HEK293 (cell line): ENCODE measurements around the gene ADD2.

Experiments
- KLF16 ChIP-seq: fragments of 450-650 bp; formaldehyde crosslinking; IDR thresholded peaks from 2 replicates; pipeline ENCODE4 v1.5.1; 2017; ENCODE audit warnings: missing biosample characterization, missing genetic modification characterization
- SETDB1 ChIP-seq: IDR thresholded peaks from one replicate; pipeline ENCODE4 v1.6.1; 2017; ENCODE audit warnings: mild to moderate bottlenecking, low read length, moderate library complexity, mixed read lengths; ENCODE audit not compliant: insufficient read length
- ZNF548 ChIP-seq: fragments of 450-650 bp; formaldehyde crosslinking; IDR thresholded peaks from 2 replicates; pipeline ENCODE4 v1.5.1; 2016; ENCODE audit warnings: missing biosample characterization, missing genetic modification characterization
- ZNF571 ChIP-seq: fragments of 450-650 bp; formaldehyde crosslinking; IDR thresholded peaks from 2 replicates; pipeline ENCODE4 v1.5.0; 2017; ENCODE audit warnings: missing biosample characterization, missing genetic modification characterization
- TF ChIP-seq, protein P1 (sequence below): fragments of 450-650 bp; formaldehyde crosslinking; IDR thresholded peaks from 2 replicates; pipeline ENCODE4 v1.5.1; 2016; ENCODE audit warnings: missing biosample characterization, missing genetic modification characterization

DNA sequence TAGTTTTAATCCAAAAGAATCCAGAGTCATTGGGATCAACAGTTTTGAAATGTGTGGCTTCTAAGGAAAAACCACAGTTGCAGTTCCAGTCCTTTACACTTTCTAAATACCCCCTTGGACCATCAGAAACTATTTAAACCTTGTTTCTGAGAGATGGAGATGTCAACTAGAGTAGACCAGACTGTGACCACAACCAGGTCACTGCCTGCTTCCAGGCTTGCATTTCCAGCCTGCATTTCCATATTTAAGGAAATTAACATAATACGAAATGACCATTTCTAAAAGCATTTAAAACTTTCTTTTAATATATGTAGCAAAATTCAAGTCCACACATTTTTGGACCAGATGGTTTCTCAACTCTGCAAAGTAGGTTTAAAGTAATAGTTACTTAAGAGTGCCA is 38.4 kb downstream of the ADD2 start:
- TF ChIP-seq, protein P1, sequence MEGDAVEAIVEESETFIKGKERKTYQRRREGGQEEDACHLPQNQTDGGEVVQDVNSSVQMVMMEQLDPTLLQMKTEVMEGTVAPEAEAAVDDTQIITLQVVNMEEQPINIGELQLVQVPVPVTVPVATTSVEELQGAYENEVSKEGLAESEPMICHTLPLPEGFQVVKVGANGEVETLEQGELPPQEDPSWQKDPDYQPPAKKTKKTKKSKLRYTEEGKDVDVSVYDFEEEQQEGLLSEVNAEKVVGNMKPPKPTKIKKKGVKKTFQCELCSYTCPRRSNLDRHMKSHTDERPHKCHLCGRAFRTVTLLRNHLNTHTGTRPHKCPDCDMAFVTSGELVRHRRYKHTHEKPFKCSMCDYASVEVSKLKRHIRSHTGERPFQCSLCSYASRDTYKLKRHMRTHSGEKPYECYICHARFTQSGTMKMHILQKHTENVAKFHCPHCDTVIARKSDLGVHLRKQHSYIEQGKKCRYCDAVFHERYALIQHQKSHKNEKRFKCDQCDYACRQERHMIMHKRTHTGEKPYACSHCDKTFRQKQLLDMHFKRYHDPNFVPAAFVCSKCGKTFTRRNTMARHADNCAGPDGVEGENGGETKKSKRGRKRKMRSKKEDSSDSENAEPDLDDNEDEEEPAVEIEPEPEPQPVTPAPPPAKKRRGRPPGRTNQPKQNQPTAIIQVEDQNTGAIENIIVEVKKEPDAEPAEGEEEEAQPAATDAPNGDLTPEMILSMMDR (tag by site-specific recombination): no peak
- no peak for TF ChIP-seq ZNF571 (tag by site-specific recombination)
- TF ChIP-seq KLF16 (tag by site-specific recombination): no peak
- no peak for TF ChIP-seq SETDB1
- TF ChIP-seq ZNF548 (tag by site-specific recombination): no peak
